K562 (cell line): ENCODE results near the gene QPRT.
"Not testable (repeated sequence)": the region's sequence is repeated elsewhere in the genome, so short reads cannot be mapped to it uniquely, and the experiment has no call there.

Source experiments
- CEBPB ChIP-seq: fragments of 450-650 bp; IDR thresholded peaks from 2 replicates; pipeline ENCODE4 v1.6.1; 2016; ENCODE audit warnings: missing genetic modification characterization, missing compliant biosample characterization
- EZH2 ChIP-seq: IDR thresholded peaks from 2 replicates; pipeline ENCODE4 v1.6.1; 2012; ENCODE audit warnings: low read depth, mild to moderate bottlenecking, inconsistent platforms, low read length, borderline replicate concordance
- JUNB ChIP-seq: fragments of 450-650 bp; formaldehyde crosslinking; conservative IDR thresholded peaks from 2 replicates; pipeline ENCODE4 v1.4.0; 2020; ENCODE audit warnings: mild to moderate bottlenecking
- KLF16 ChIP-seq: IDR thresholded peaks from 2 replicates; pipeline ENCODE4 v1.6.1; 2016; ENCODE audit warnings: antibody characterized with exemption
- POLR2A ChIP-seq: fragments of 450-650 bp; conservative IDR thresholded peaks from 2 replicates; pipeline ENCODE4 v1.6.1; 2016
- SMC3 ChIP-seq: conservative IDR thresholded peaks from 2 replicates; pipeline ENCODE4 v1.6.1; 2011; ENCODE audit warnings: low read depth, low read length, improper control_type of control experiment; ENCODE audit not compliant: insufficient read depth
- SNRNP70 ChIP-seq: fragments of 200-400 bp; formaldehyde crosslinking; optimal IDR thresholded peaks from 2 replicates; pipeline ENCODE3; 2017; ENCODE audit warnings: low read depth, low read length
- ZBED1 ChIP-seq: IDR thresholded peaks from 2 replicates; pipeline ENCODE4 v1.6.1; 2014
- ZNF253 ChIP-seq: fragments of 250-450 bp; sonication (Bioruptor Pico); conservative IDR thresholded peaks from 2 replicates; pipeline ENCODE4 v1.6.1; 2021; ENCODE audit warnings: mild to moderate bottlenecking

- not testable (repeated sequence) for TF ChIP-seq JUNB; EZH2; ZBED1; KLF16; POLR2A; CEBPB (tag); ZNF253 (CRISPR knock-in tag); SNRNP70
- peak; percentile 56 for TF ChIP-seq SMC3
Observed at GRCh38 chr16:29721167-29721879, 42.3 kb downstream of the QPRT start.
